ENCODE results near the gene KIAA1755.

KIAA1755 gene

GRCh38 chr20:38217791-38218565 is 42.6 kb downstream of the KIAA1755 start:
- DNase-seq, result no peak

GRCh38 chr20:38216746-38217595 is 43.6 kb downstream of the KIAA1755 start:
- no peak for DNase-seq

GRCh38 chr20:38216201-38216600 is 44.3 kb downstream of the KIAA1755 start:
- DNase-seq, result no peak

- DNase-seq, result no peak
These were observed 45.0 kb downstream of the KIAA1755 start for GRCh38 chr20:38215194-38216182.

- DNase-seq, result no peak
These were observed 46.0 kb downstream of the KIAA1755 start for GRCh38 chr20:38214256-38215193.

GRCh38 chr20:38213607-38213940 is 47.0 kb downstream of the KIAA1755 start:
- DNase-seq, result no peak

- no peak for DNase-seq
These were observed 47.5 kb downstream of the KIAA1755 start for GRCh38 chr20:38212806-38213606.

GRCh38 chr20:38211200-38212097 is 49.1 kb downstream of the KIAA1755 start:
- DNase-seq, result no peak

GRCh38 chr20:38210741-38211140 is 49.8 kb downstream of the KIAA1755 start:
- DNase-seq, result no peak

GRCh38 chr20:38209736-38210405 is 50.7 kb downstream of the KIAA1755 start:
- DNase-seq, result no peak

GRCh38 chr20:38209054-38209675 is 51.4 kb downstream of the KIAA1755 start:
- no peak for DNase-seq

- no peak for DNase-seq
These were observed 52.0 kb downstream of the KIAA1755 start for GRCh38 chr20:38208523-38208922.

GRCh38 chr20:38208088-38208487 is 52.4 kb downstream of the KIAA1755 start:
- DNase-seq, result no peak

GRCh38 chr20:38207621-38208020 is 52.9 kb downstream of the KIAA1755 start:
- no peak for DNase-seq

GRCh38 chr20:38205001-38205400 is 55.5 kb downstream of the KIAA1755 start:
- no peak for DNase-seq

GRCh38 chr20:38203981-38204357 is 56.6 kb downstream of the KIAA1755 start:
- DNase-seq, result no peak

- DNase-seq, result no peak
These were observed 57.1 kb downstream of the KIAA1755 start for GRCh38 chr20:38203337-38203980.

GRCh38 chr20:38202982-38203293 is 57.6 kb downstream of the KIAA1755 start:
- no peak for DNase-seq
